Gastrocnemius medialis (tissue), 4 donors: ENCODE results near the gene PPP1R1A.

ENCODE experiments used
- CTCF ChIP-seq, 5 experiments: fragments of 450-650 bp in 3 of 5; fragments of 200-600 bp in 2 of 5; sonication (generic) in 2 of 5; IDR thresholded peaks in 4 of 5; conservative IDR thresholded peaks in 1 of 5; 1 replicate in 4 of 5; 2 replicates in 1 of 5; pipeline ENCODE4 v1.5.1; 2016 to 2019; ENCODE audit warnings: antibody characterized with exemption in 5 of 5, mild to moderate bottlenecking in 3 of 5, moderate library complexity in 3 of 5
- POLR2A ChIP-seq, 2 donors: fragments of 450-650 bp; IDR thresholded peaks; one replicate each; pipeline ENCODE4 v1.6.1; 2017; ENCODE audit warnings: antibody characterized with exemption in 2 of 2, mild to moderate bottlenecking in 2 of 2, moderate library complexity in 2 of 2

GRCh38 chr12:54543526-54543925 lies 44.9 kb downstream of the PPP1R1A start:
- TF ChIP-seq CTCF (IDR thresholded peaks at IDR 0.05 in 4 of 5, conservative IDR thresholded peaks at IDR 0.05 in 1 of 5) (no peak), POLR2A (IDR thresholded peaks at IDR 0.05) (no peak)
